ENCODE data around the gene RUFY3. TPM values are rescaled to one million over a fixed set of nuclear protein-coding genes. Genes with fewer than 3 reads are reported as not detected.

Gene RUFY3
- total RNA-seq, 2 donors from 2014 or later = 75.1 to 91.2 TPM

DNA sequence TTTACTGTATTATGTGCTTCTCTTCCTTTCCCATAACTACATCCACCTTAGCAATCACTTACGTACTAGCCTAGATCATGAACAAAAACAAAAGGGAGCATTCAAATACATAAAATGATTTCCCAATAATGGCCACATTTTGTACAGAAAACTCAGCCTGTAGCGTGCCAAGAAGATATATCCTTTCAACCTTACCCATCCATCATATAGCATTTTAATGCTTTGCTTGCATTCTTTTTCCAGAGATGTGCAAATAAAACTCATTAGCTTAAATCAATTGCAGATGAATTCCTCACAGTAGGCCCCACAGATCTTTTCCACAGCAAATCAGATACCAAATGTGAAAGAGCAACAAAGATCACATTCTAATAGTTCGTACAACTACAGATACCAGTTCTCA lies 97.2 kb downstream of the RUFY3 start:
- H3K27me3 Mint-ChIP-seq (ENCODE audit: insufficient read depth) = no peaks in the 10 kb centered on the region
- Histone ChIP-seq H3K4me1 (ENCODE audit: control insufficient read depth, insufficient read depth, low read length) (no peaks in the 10 kb centered on the region), H3K27ac (ENCODE audit: low read depth, low read length) (no peak overlapping the region), H3K4me3 (ENCODE audit: low read length) (no peak overlapping the region), H3K9ac (ENCODE audit: extremely low read depth, low read length, poor library complexity, severe bottlenecking) (no peak overlapping the region), H3K36me3 (ENCODE audit: control insufficient read depth, insufficient read depth, low read length) (peaks cover 67% of the 10 kb centered on the region), H3K9me3 (ENCODE audit: control insufficient read depth, low read length) (no peaks in the 10 kb centered on the region), H3K27me3 (ENCODE audit: control insufficient read depth, insufficient read depth, low read length, poor library complexity, severe bottlenecking) (no peaks in the 10 kb centered on the region)
- peaks cover 54% of the 10 kb centered on the region for H3K36me3 Mint-ChIP-seq (ENCODE audit: low read depth)
- WGBS, 2 experiments (ENCODE audit: insufficient coverage in 1 of 2, insufficient read length in 1 of 2) = 97 to 100% methylated on average over 1 to 3 of the region's 3 CpGs
- H3K4me3 Mint-ChIP-seq = no peak overlapping the region
- H3K27ac Mint-ChIP-seq = no peak overlapping the region
- H3K4me1 Mint-ChIP-seq = peaks cover 8% of the 10 kb centered on the region
- H3K9me3 Mint-ChIP-seq = no peaks in the 10 kb centered on the region
- DNase-seq = no peak
- TF ChIP-seq, protein P1, sequence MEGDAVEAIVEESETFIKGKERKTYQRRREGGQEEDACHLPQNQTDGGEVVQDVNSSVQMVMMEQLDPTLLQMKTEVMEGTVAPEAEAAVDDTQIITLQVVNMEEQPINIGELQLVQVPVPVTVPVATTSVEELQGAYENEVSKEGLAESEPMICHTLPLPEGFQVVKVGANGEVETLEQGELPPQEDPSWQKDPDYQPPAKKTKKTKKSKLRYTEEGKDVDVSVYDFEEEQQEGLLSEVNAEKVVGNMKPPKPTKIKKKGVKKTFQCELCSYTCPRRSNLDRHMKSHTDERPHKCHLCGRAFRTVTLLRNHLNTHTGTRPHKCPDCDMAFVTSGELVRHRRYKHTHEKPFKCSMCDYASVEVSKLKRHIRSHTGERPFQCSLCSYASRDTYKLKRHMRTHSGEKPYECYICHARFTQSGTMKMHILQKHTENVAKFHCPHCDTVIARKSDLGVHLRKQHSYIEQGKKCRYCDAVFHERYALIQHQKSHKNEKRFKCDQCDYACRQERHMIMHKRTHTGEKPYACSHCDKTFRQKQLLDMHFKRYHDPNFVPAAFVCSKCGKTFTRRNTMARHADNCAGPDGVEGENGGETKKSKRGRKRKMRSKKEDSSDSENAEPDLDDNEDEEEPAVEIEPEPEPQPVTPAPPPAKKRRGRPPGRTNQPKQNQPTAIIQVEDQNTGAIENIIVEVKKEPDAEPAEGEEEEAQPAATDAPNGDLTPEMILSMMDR (conservative IDR thresholded peaks at IDR 0.05) = no peak

DNA sequence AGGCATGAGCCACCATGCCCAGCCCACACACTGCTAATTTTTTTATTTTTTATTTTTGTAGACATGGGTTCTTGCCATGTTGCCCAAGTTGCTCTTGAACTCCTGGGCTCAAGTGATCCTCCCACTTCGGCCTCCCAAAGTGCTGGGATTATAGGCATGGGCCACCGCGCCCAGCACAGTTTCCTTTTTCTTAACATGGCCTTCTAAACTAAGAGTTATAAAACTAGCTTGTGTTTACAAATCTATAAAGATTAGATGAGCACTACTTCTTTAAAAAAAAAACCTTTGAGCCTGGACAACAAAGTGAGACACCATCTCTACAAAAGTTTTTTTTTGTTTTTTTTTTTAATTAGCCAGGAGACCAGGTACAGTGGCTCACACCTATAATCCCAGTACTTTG lies 107.3 kb downstream of the RUFY3 start:
- Histone ChIP-seq H3K4me1 (ENCODE audit: control insufficient read depth, insufficient read depth, low read length) (no peaks in the 10 kb centered on the region), H3K9me3 (ENCODE audit: control insufficient read depth, low read length) (no peaks in the 10 kb centered on the region), H3K4me3 (ENCODE audit: low read length) (no peak overlapping the region), H3K36me3 (ENCODE audit: control insufficient read depth, insufficient read depth, low read length) (peaks cover 96% of the 10 kb centered on the region), H3K9ac (ENCODE audit: extremely low read depth, low read length, poor library complexity, severe bottlenecking) (no peak overlapping the region), H3K27me3 (ENCODE audit: control insufficient read depth, insufficient read depth, low read length, poor library complexity, severe bottlenecking) (no peaks in the 10 kb centered on the region), H3K27ac (ENCODE audit: low read depth, low read length) (no peak overlapping the region)
- peaks cover 86% of the 10 kb centered on the region for H3K36me3 Mint-ChIP-seq (ENCODE audit: low read depth)
- H3K27me3 Mint-ChIP-seq (ENCODE audit: insufficient read depth) = no peaks in the 10 kb centered on the region
- no peak overlapping the region for H3K4me3 Mint-ChIP-seq
- no peaks in the 10 kb centered on the region for H3K9me3 Mint-ChIP-seq
- no peak overlapping the region for H3K27ac Mint-ChIP-seq
- TF ChIP-seq, protein P1 (conservative IDR thresholded peaks at IDR 0.05) = no peak
- 99% methylated on average over 3 of the region's 3 CpGs; no CpG with 5 or more reads in 1 of the 2 experiments for WGBS, 2 experiments (ENCODE audit: insufficient coverage in 1 of 2, insufficient read length in 1 of 2)
- no peak for DNase-seq
- H3K4me1 Mint-ChIP-seq = no peaks in the 10 kb centered on the region

DNA sequence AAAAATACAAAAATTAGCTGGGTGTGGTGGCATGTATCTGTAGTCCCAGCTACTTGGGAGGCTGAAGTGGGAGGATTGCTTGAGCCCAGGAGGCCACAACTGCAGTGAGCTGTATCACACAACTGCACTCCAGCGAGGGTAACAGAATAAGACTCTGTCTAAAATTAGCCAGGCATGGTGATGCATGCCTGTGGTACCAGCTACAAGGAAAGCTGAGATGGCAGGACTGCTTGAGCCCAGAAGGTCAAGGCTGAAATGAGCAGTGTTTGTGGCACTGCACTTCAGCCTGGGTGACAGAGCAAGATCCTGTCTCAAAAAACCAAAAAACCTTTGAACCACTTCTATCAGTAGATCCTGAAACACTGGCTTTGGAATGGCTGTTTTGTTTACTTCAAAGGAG lies 107.7 kb downstream of the RUFY3 start:
- no peaks in the 10 kb centered on the region for H3K4me1 Mint-ChIP-seq
- TF ChIP-seq, protein P1 (conservative IDR thresholded peaks at IDR 0.05) = no peak
- Histone ChIP-seq H3K4me3 (ENCODE audit: low read length) (no peak overlapping the region), H3K9me3 (ENCODE audit: control insufficient read depth, low read length) (no peaks in the 10 kb centered on the region), H3K36me3 (ENCODE audit: control insufficient read depth, insufficient read depth, low read length) (peaks cover 96% of the 10 kb centered on the region), H3K27ac (ENCODE audit: low read depth, low read length) (no peak overlapping the region), H3K27me3 (ENCODE audit: control insufficient read depth, insufficient read depth, low read length, poor library complexity, severe bottlenecking) (no peaks in the 10 kb centered on the region), H3K4me1 (ENCODE audit: control insufficient read depth, insufficient read depth, low read length) (no peaks in the 10 kb centered on the region), H3K9ac (ENCODE audit: extremely low read depth, low read length, poor library complexity, severe bottlenecking) (no peak overlapping the region)
- H3K9me3 Mint-ChIP-seq = no peaks in the 10 kb centered on the region
- H3K27ac Mint-ChIP-seq = no peak overlapping the region
- DNase-seq = no peak
- H3K27me3 Mint-ChIP-seq (ENCODE audit: insufficient read depth) = no peaks in the 10 kb centered on the region
- peaks cover 86% of the 10 kb centered on the region for H3K36me3 Mint-ChIP-seq (ENCODE audit: low read depth)
- 93 to 94% methylated on average over 1 of the region's 1 CpG for WGBS, 2 experiments (ENCODE audit: insufficient coverage in 1 of 2, insufficient read length in 1 of 2)
- H3K4me3 Mint-ChIP-seq = no peak overlapping the region
